T-helper 2 cell treated with Interferon-gamma antibody and Interleukin-4, amounts not matched to agents 100 ng/mL and 5 ng/mL, for 36 hours (primary cell): ENCODE measurements around the gene SLC9A5. TPM values are rescaled to one million over a fixed set of nuclear protein-coding genes. Genes with fewer than 3 reads are reported as not detected.

ENCODE experiments used
- intact Hi-C: fragments of 100-400 bp; cut with micrococcal nuclease; formaldehyde crosslinking; loops from one replicate; pipeline ENCODE4 v1.15.1; 2023
- total RNA-seq: library from RNA; stranded (reverse); gene quantifications from 2 replicates; pipeline ENCODE4 v1.2.3, GENCODE V29; 2022

Gene SLC9A5
- total RNA-seq, 1 donor from 2014 or later: 3.3 TPM

- intact Hi-C loops: no loop called here
These were observed 35.4 kb upstream of the SLC9A5 start for GRCh38 chr16:67213197-67214019.

- intact Hi-C loops: no loop called here
These were observed 33.1 kb upstream of the SLC9A5 start for GRCh38 chr16:67215706-67216105.

- intact Hi-C loops: no loop called here
These were observed 31.9 kb upstream of the SLC9A5 start for GRCh38 chr16:67216612-67217490.

- intact Hi-C loops: no loop called here
These were observed 24.8 kb upstream of the SLC9A5 start for GRCh38 chr16:67223992-67224391.

GRCh38 chr16:67226295-67226803 lies 22.4 kb upstream of the SLC9A5 start:
- intact Hi-C loops: loop anchor here (2.0 kb wide), 3 partner anchors 34 to 52 kb away; partner anchors contain the start of genes E2F4 and PLEKHG4

- intact Hi-C loops: loop anchor here (1.0 to 2.0 kb wide), 5 partner anchors 9 to 52 kb away; partner anchors contain the start of genes E2F4, FHOD1 and PLEKHG4
These were observed 21.8 kb upstream of the SLC9A5 start, which contains the start of gene TMEM208 for GRCh38 chr16:67226804-67227566. Gene TMEM208, plus strand, starts transcription at chr16:67227130. Its CDS starts 89 bp downstream, at chr16:67227219.

GRCh38 chr16:67227567-67227921 lies 21.2 kb upstream of the SLC9A5 start:
- intact Hi-C loops: loop anchor here (1.0 to 2.0 kb wide), 5 partner anchors 9 to 51 kb away; partner anchors contain the start of genes E2F4, FHOD1 and PLEKHG4

GRCh38 chr16:67228034-67228785 lies 20.6 kb upstream of the SLC9A5 start:
- intact Hi-C loops: no loop called here

GRCh38 chr16:67228905-67229304 lies 19.9 kb upstream of the SLC9A5 start:
- intact Hi-C loops: no loop called here

GRCh38 chr16:67229906-67230808 lies 18.6 kb upstream of the SLC9A5 start:
- intact Hi-C loops: no loop called here

- intact Hi-C loops: no loop called here
These were observed 17.7 kb upstream of the SLC9A5 start for GRCh38 chr16:67230809-67231660.

- intact Hi-C loops: no loop called here
These were observed 15.2 kb upstream of the SLC9A5 start for GRCh38 chr16:67233596-67233995.

- intact Hi-C loops: no loop called here
These were observed 14.6 kb upstream of the SLC9A5 start for GRCh38 chr16:67234180-67234597.

- intact Hi-C loops: loop anchor here (1.0 kb wide), 2 partner anchors 9 to 11 kb away; partner anchors contain the start of genes FHOD1 and TMEM208
These were observed 12.8 kb upstream of the SLC9A5 start for GRCh38 chr16:67235816-67236562.

GRCh38 chr16:67236563-67237395 lies 12.0 kb upstream of the SLC9A5 start:
- intact Hi-C loops: loop anchor here (1.0 kb wide), 2 partner anchors 9 to 11 kb away; partner anchors contain the start of genes FHOD1 and TMEM208
